Epithelial cell of prostate (primary cell): ENCODE results near the gene CAPG.
"Not testable (repeated sequence)": the region's sequence is repeated elsewhere in the genome, so short reads cannot be mapped to it uniquely, and the experiment has no call there.

Source experiments
- DNase-seq: peaks from one replicate; pipeline ENCODE4 v3.0.0-alpha.2; 2011; ENCODE audit warnings: low read depth, low spot score
- H3K27ac ChIP-seq: fragments of 450-650 bp; 2 replicates; pipeline ENCODE4 v1.5.1; 2017; ENCODE audit warnings: mild to moderate bottlenecking

CAPG gene

GRCh38 chr2:85400023-85400422, 10.1 kb downstream of the CAPG start:
- no peak overlapping the region for H3K27ac ChIP-seq
- DNase-seq = no peak

- DNase-seq = no peak
- H3K27ac ChIP-seq = no peak overlapping the region
These were observed 11.0 kb downstream of the CAPG start for GRCh38 chr2:85399183-85399455.

- H3K27ac ChIP-seq = no peak overlapping the region
- no peak for DNase-seq
These were observed 11.6 kb downstream of the CAPG start for GRCh38 chr2:85398426-85399182.

GRCh38 chr2:85397925-85398331, 12.2 kb downstream of the CAPG start:
- H3K27ac ChIP-seq = peak overlapping the region; percentile 23
- no peak for DNase-seq

- peak overlapping the region; percentile 23 for H3K27ac ChIP-seq
- no peak for DNase-seq
These were observed 13.4 kb downstream of the CAPG start for GRCh38 chr2:85396531-85397470.

- no peak for DNase-seq
- no peak overlapping the region for H3K27ac ChIP-seq
These were observed 14.2 kb downstream of the CAPG start for GRCh38 chr2:85395912-85396475.

GRCh38 chr2:85394976-85395375, 15.2 kb downstream of the CAPG start:
- H3K27ac ChIP-seq = no peak overlapping the region
- DNase-seq = no peak

- no peak for DNase-seq
- H3K27ac ChIP-seq = no peak overlapping the region
These were observed 15.9 kb downstream of the CAPG start for GRCh38 chr2:85394261-85394681.

- DNase-seq = no peak
- H3K27ac ChIP-seq = no peak overlapping the region
These were observed 16.3 kb downstream of the CAPG start for GRCh38 chr2:85393836-85394235.

GRCh38 chr2:85390941-85391669, 19.1 kb downstream of the CAPG start:
- no peak for DNase-seq
- H3K27ac ChIP-seq = no peak overlapping the region

GRCh38 chr2:85388878-85389538, 21.2 kb downstream of the CAPG start:
- no peak for DNase-seq
- H3K27ac ChIP-seq = no peak overlapping the region

GRCh38 chr2:85387754-85388153, 22.4 kb downstream of the CAPG start:
- no peak for DNase-seq

GRCh38 chr2:85385746-85386145, 24.4 kb downstream of the CAPG start:
- DNase-seq = no peak
- H3K27ac ChIP-seq = no peak overlapping the region

More at GRCh38 chr2:85387754-85388153, 22.4 kb downstream of the CAPG start:
- H3K27ac ChIP-seq = no peak overlapping the region

GRCh38 chr2:85383850-85384249, 26.3 kb downstream of the CAPG start:
- peak overlapping the region; percentile 11 for H3K27ac ChIP-seq
- DNase-seq = no peak

- peak overlapping the region; percentile 11 for H3K27ac ChIP-seq
- not testable (repeated sequence) for DNase-seq
These were observed 27.0 kb downstream of the CAPG start for GRCh38 chr2:85383151-85383550.

GRCh38 chr2:85380048-85380447, 30.1 kb downstream of the CAPG start:
- H3K27ac ChIP-seq = no peak overlapping the region
- no peak for DNase-seq

- H3K27ac ChIP-seq = peak overlapping the region; percentile 68
These were observed 31.9 kb downstream of the CAPG start for GRCh38 chr2:85378257-85378656.

GRCh38 chr2:85377083-85377482, 33.1 kb downstream of the CAPG start:
- DNase-seq = no peak

More at GRCh38 chr2:85378257-85378656, 31.9 kb downstream of the CAPG start:
- DNase-seq = no peak

GRCh38 chr2:85376291-85377065, 33.7 kb downstream of the CAPG start:
- H3K27ac ChIP-seq = peak overlapping the region; percentile 68
- DNase-seq = no peak

More at GRCh38 chr2:85377083-85377482, 33.1 kb downstream of the CAPG start:
- H3K27ac ChIP-seq = peak overlapping the region; percentile 68
